Gastroesophageal sphincter (tissue), 4 donors: ENCODE data around the gene CHRNA4. TPM values are rescaled to one million over a fixed set of nuclear protein-coding genes. Genes with fewer than 3 reads are reported as not detected.

ENCODE experiments used
- ATAC-seq: fragments of 150-250 bp; one replicate; pipeline ENCODE4 v1.9.1; 2016; ENCODE audit warnings: mild to moderate bottlenecking, moderate library complexity
- H3K27ac ChIP-seq, 4 donors: fragments of 200-600 bp; sonication (generic) in 3 of 4; 1 replicate in 3 of 4; 2 replicates in 1 of 4; pipeline ENCODE4 v1.5.1; 2016 to 2019
- H3K27me3 ChIP-seq: fragments of 200-600 bp; sonication (generic); one replicate; pipeline ENCODE4 v1.5.1; 2019
- H3K36me3 ChIP-seq, 2 donors: fragments of 200-600 bp; sonication (generic); one replicate each; pipeline ENCODE4 v1.5.1; 2019; ENCODE audit warnings: control low read depth in 1 of 2
- H3K4me1 ChIP-seq, 3 donors: fragments of 200-600 bp; sonication (generic); 1 replicate in 2 of 3; 2 replicates in 1 of 3; pipeline ENCODE4 v1.5.1; 2016 to 2019; ENCODE audit warnings: control low read depth in 2 of 3
- H3K4me3 ChIP-seq, 2 donors: fragments of 200-600 bp; sonication (generic); one replicate each; pipeline ENCODE4 v1.5.1; 2019; ENCODE audit warnings: mild to moderate bottlenecking in 1 of 2, moderate library complexity in 1 of 2
- H3K9me3 ChIP-seq, 3 donors: fragments of 200-600 bp; sonication (generic); one replicate each; pipeline ENCODE4 v1.5.1; 2017 to 2019; ENCODE audit warnings: control low read depth in 2 of 3
- EP300 ChIP-seq: sonication (generic); formaldehyde crosslinking; IDR thresholded peaks from one replicate; pipeline ENCODE4 v1.6.1; 2017; ENCODE audit warnings: antibody characterized with exemption, mild to moderate bottlenecking
- POLR2A ChIP-seq, 2 donors: fragments of 450-650 bp; IDR thresholded peaks; one replicate each; pipeline ENCODE4 v1.6.1; 2017; ENCODE audit warnings: antibody characterized with exemption in 2 of 2, mild to moderate bottlenecking in 2 of 2, moderate library complexity in 1 of 2
- POLR2AphosphoS5 ChIP-seq: sonication (generic); formaldehyde crosslinking; IDR thresholded peaks from one replicate; pipeline ENCODE4 v1.6.1; 2017; ENCODE audit warnings: antibody characterized with exemption
- WGBS, 2 donors: methylation state at CpG; one replicate each; pipeline ENCODE4 v1.1.5; 2018; ENCODE audit warnings: low coverage in 1 of 2; 5-methylcytosine and 5-hydroxymethylcytosine counted together
- total RNA-seq, 4 donors: library from RNA; depleted of rRNA; stranded (reverse); fragments of >200 nt; gene quantifications; one replicate each; pipeline ENCODE4 v1.1.0, GENCODE V29; 2016
- TF ChIP-seq, protein P1 (sequence below), 4 experiments: fragments of 200-600 bp in 2 of 4; fragments of 450-650 bp in 2 of 4; sonication (generic) in 1 of 4; IDR thresholded peaks; one replicate each; pipeline ENCODE4 v1.5.1; 2017 to 2019; ENCODE audit warnings: antibody characterized with exemption in 4 of 4, mild to moderate bottlenecking in 2 of 4, moderate library complexity in 2 of 4

Gene CHRNA4
- total RNA-seq, 4 donors from 2014 or later, result not detected

DNA sequence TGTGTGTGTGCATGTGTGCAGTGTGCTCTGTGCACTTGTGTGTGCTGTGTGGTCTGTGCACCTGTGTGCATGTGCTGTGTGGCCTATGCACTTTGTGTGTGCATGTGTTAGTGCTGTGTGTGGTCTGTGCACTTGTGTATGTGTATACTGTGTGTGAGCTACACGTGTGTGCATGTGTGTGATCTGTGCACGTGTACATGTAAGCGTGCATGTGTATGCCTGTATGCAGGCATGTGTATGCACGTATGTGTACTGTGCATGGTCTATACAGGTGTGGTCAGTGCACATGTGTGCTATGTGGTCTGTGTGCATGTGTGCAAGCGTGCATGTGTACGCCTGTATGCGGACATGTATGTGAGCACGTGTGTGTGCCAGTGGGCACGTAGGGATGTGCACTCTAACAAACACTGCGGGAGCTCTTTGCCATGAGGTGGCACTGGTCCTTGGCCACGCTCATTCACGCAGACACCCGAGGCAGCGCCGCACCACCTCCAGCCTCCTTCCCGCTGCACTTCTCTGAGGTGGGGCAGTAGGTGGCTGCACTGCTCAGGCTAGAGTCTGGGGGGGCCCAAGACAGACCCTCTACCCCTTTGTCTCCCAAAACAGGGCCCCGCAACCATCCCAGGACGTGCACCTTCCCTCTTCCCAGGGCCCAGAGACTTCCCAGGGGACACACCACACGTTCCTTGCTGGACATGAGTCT is 42.4 kb upstream of the CHRNA4 start:
- Histone ChIP-seq H3K27ac (no peak overlapping the region), H3K4me3 (no peak overlapping the region), H3K36me3 (no peaks in the 10 kb centered on the region), H3K9me3 (no peaks in the 10 kb centered on the region), H3K4me1 (no peaks in the 10 kb centered on the region), H3K27me3 (peaks cover 85% of the 10 kb centered on the region)
- TF ChIP-seq EP300, result no peak
- TF ChIP-seq POLR2AphosphoS5, result no peak
- no peak for TF ChIP-seq POLR2A (IDR thresholded peaks at IDR 0.05)
- TF ChIP-seq, protein P1, sequence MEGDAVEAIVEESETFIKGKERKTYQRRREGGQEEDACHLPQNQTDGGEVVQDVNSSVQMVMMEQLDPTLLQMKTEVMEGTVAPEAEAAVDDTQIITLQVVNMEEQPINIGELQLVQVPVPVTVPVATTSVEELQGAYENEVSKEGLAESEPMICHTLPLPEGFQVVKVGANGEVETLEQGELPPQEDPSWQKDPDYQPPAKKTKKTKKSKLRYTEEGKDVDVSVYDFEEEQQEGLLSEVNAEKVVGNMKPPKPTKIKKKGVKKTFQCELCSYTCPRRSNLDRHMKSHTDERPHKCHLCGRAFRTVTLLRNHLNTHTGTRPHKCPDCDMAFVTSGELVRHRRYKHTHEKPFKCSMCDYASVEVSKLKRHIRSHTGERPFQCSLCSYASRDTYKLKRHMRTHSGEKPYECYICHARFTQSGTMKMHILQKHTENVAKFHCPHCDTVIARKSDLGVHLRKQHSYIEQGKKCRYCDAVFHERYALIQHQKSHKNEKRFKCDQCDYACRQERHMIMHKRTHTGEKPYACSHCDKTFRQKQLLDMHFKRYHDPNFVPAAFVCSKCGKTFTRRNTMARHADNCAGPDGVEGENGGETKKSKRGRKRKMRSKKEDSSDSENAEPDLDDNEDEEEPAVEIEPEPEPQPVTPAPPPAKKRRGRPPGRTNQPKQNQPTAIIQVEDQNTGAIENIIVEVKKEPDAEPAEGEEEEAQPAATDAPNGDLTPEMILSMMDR (IDR thresholded peaks at IDR 0.05), result no peak
- 81 to 87% methylated on average over 3 to 17 of the region's 19 CpGs for WGBS, 2 donors
- ATAC-seq, result no peak

DNA sequence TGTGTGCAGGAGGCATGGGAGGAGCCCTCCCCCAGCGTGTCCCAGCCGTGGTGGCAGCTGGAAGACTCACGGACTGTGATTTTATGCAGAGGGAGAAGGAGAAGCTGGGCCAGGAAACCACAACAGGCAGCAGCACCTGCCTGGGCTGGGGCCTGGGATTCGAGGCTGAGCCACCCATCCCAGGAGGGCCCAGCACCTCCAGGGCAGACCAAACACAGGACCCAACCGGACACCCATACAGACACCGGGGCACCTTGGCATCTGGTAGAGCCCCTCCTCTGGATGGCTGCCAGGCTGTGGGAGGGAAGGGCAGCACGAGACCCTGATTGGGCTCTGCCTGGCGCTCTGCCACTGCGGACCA is 41.7 kb upstream of the CHRNA4 start:
- H3K27me3 ChIP-seq, result peaks cover 87% of the 10 kb centered on the region
- TF ChIP-seq, protein P1 (IDR thresholded peaks at IDR 0.05), result no peak
- TF ChIP-seq POLR2AphosphoS5 (no peak), POLR2A (IDR thresholded peaks at IDR 0.05) (no peak), EP300 (no peak)
- WGBS, 2 donors, result no CpG with 5 or more reads among the region's 9 CpGs

DNA sequence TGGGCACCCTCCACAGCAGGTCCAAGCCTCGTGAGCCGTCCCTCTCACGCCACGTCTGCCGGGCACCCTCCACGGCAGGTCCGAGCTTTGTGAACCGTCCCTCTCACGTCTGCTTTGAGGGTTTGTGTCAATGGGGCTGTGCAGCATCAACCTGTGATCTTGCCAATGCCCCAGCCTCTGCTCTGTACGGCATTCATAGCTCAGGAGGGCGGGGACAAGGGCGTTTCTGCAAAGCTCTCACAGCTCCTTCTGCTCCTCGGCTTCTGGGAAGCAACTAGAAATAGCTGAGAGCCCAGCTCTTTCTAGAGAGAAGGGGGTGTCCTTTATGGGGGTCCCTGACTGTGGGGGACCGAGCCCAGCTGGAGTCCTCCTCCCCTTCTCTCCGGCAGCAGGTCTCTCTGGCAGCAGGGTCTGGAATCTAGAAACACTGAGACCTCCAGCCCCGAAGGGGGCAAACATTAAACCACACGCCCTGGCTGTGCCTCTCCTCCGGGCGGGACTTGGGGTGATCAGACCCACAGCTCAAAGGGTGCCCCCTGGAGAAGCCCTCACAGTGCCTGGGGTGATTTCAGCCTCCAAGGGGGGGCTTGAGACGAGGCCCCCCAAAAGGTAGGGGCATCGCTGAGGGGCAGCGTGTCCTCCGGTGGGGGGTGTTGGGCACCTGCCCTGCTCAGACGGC is 41.2 kb upstream of the CHRNA4 start:
- no peaks in the 10 kb centered on the region for H3K36me3 ChIP-seq
- no peak for ATAC-seq
- no peak overlapping the region for H3K27ac ChIP-seq
- H3K4me1 ChIP-seq, result no peaks in the 10 kb centered on the region
- H3K4me3 ChIP-seq, result no peak overlapping the region
- H3K27me3 ChIP-seq, result peaks cover 90% of the 10 kb centered on the region
- no peaks in the 10 kb centered on the region for H3K9me3 ChIP-seq
- TF ChIP-seq, protein P1 (IDR thresholded peaks at IDR 0.05), result no peak
- TF ChIP-seq POLR2AphosphoS5 (no peak), EP300 (no peak), POLR2A (IDR thresholded peaks at IDR 0.05) (no peak)
- 40% methylated on average over 1 of the region's 24 CpGs for WGBS, 2 donors

More for the DNA sequence above, 41.7 kb upstream of the CHRNA4 start:
- H3K36me3 ChIP-seq, result no peaks in the 10 kb centered on the region
- H3K4me1 ChIP-seq, result no peaks in the 10 kb centered on the region
- no peak for ATAC-seq
- no peak overlapping the region for H3K27ac ChIP-seq
- no peaks in the 10 kb centered on the region for H3K9me3 ChIP-seq
- no peak overlapping the region for H3K4me3 ChIP-seq

DNA sequence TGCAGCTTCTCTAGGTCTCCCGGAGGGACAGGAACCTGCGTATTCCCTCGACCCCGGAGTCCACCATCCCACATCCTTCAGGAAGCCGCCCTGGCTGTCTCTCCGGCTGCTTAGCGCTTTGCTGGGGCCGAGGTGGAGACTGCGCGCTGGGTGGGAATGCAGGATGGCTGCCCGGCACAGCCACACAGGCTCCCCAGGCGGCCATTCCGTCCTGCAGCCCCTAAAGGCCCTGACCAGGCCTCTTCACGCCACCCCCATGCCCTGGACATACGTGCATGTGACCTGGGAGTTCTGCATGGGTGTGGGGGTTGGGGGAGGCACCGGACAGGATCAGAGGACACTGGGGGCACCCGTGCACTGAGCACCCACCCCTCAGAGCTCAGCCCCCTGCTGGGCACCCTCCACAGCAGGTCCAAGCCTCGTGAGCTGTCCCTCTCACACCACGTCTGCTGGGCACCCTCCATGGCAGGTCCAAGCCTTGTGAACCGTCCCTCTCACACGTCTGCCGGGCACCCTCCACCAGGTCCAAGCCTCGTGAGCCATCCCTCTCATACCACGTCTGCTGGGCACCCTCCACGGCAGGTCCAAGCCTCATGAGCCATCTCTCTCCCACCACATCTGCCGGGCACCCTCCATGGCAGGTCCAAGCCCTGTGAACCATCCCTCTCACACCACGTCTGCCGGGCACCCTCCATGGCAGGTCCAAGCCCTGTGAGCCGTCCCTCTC is 40.4 kb upstream of the CHRNA4 start:
- Histone ChIP-seq H3K27me3 (peaks cover 96% of the 10 kb centered on the region), H3K9me3 (no peaks in the 10 kb centered on the region), H3K4me3 (no peak overlapping the region), H3K4me1 (no peaks in the 10 kb centered on the region), H3K27ac (no peak overlapping the region), H3K36me3 (no peaks in the 10 kb centered on the region)
- TF ChIP-seq, protein P1 (IDR thresholded peaks at IDR 0.05), result no peak
- TF ChIP-seq POLR2AphosphoS5, result no peak
- no peak for TF ChIP-seq POLR2A (IDR thresholded peaks at IDR 0.05)
- TF ChIP-seq EP300, result no peak
- ATAC-seq, result no peak
- WGBS, 2 donors, result 70 to 80% methylated on average over 1 to 9 of the region's 29 CpGs
